HepG2 (cell line): Measurements from ENCODE around the gene LYPD6B.
A peak's percentile ranks its signal among the peaks of the same experiment; 100 is the strongest.

Source experiments
- ATF7 ChIP-seq, 2 experiments: fragments of 450-650 bp in 1 of 2; sonication (generic) in 1 of 2; formaldehyde crosslinking in 1 of 2; IDR thresholded peaks; 2 replicates each; pipeline versions ENCODE4 v1.4.0 to v1.6.1; 2016 to 2020; ENCODE audit warnings: antibody characterized with exemption in 1 of 2, mild to moderate bottlenecking in 1 of 2, missing genetic modification reagents in 1 of 2
- CTCF ChIP-seq: sonication (generic); formaldehyde crosslinking; IDR thresholded peaks from 2 replicates; pipeline ENCODE4 v1.5.0; 2020; ENCODE audit warnings: mild to moderate bottlenecking, missing genetic modification reagents, moderate library complexity
- POLR2A ChIP-seq, 2 experiments: IDR thresholded peaks; 2 replicates each; pipeline ENCODE4 v1.6.1; 2011; ENCODE audit warnings: low read depth in 2 of 2, low read length in 2 of 2, mild to moderate bottlenecking in 1 of 2, moderate library complexity in 1 of 2; ENCODE audit not compliant: insufficient read depth in 1 of 2
- ZNF18 ChIP-seq: sonication (generic); formaldehyde crosslinking; IDR thresholded peaks from 2 replicates; pipeline ENCODE4 v1.8.0; 2022; ENCODE audit warnings: mild to moderate bottlenecking, missing genetic modification reagents; ENCODE audit not compliant: insufficient replicate concordance
- ZNF7 ChIP-seq: IDR thresholded peaks from 2 replicates; pipeline ENCODE4 v1.6.1; 2016; ENCODE audit warnings: missing biosample characterization, missing genetic modification reagents

- TF ChIP-seq CTCF (CRISPR knock-in tag), result peak; percentile 81
- TF ChIP-seq ZNF7 (CRISPR knock-in tag), result no peak
- no peak for TF ChIP-seq POLR2A (IDR thresholded peaks at IDR 0.05; ENCODE audit: insufficient read depth in 1 of 2, low read depth in 2 of 2, low read length in 2 of 2)
- no peak for TF ChIP-seq ZNF18 (CRISPR knock-in tag)
- no peak for TF ChIP-seq ATF7 (IDR thresholded peaks at IDR 0.05)
- no peak for TF ChIP-seq ATF7 (CRISPR knock-in tag; IDR thresholded peaks at IDR 0.05)
Observed at GRCh38 chr2:148989882-148990493, 48.5 kb upstream of the LYPD6B start.
